ENCODE measurements around the gene ZBTB7C.
A peak's percentile ranks its signal among the peaks of the same experiment; 100 is the strongest.

DNA sequence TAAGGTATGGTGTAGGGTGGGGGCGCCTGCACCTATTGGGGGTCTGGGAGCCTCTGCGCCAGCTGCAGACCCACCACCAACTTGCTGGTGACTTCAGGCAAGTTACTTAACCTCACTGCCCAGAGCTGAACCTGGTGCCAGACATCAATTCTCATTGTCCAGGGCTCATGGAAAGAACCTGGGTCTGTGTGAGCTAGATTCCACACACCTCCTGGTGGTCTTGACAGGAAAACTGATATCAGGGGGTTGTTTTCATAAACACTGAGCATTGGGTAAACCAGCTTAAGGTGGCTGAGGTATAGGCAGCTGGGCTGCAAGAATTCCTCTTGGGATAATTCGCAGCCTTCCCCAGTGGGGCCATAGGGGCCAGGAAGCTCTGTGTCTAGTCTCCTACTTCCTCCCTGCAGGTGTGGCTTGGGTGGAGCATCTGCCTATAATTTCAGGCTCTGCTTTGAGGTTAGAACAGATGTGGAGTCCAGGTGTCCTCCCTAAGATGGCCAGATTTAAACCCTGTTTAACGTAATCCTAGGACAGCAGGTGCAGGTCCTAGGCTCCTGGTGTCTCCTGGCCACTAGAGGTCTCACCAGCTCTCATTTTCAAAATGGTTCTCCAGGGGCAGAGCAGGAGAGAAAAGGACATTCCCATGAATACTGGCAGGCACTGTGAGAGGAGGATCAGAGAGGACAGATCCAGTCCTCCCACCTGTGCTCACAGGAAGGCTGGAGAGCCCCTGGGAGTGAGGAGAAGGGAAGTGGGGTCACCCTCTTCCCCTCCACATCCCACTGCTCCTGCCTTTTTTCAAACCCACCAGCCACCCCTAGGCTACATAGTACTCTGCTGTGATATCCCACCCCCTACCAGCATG lies 378.3 kb downstream of the ZBTB7C start:
- TF ChIP-seq, protein P1, sequence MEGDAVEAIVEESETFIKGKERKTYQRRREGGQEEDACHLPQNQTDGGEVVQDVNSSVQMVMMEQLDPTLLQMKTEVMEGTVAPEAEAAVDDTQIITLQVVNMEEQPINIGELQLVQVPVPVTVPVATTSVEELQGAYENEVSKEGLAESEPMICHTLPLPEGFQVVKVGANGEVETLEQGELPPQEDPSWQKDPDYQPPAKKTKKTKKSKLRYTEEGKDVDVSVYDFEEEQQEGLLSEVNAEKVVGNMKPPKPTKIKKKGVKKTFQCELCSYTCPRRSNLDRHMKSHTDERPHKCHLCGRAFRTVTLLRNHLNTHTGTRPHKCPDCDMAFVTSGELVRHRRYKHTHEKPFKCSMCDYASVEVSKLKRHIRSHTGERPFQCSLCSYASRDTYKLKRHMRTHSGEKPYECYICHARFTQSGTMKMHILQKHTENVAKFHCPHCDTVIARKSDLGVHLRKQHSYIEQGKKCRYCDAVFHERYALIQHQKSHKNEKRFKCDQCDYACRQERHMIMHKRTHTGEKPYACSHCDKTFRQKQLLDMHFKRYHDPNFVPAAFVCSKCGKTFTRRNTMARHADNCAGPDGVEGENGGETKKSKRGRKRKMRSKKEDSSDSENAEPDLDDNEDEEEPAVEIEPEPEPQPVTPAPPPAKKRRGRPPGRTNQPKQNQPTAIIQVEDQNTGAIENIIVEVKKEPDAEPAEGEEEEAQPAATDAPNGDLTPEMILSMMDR (IDR thresholded peaks at IDR 0.05; ENCODE audit: insufficient read depth, low read length, poor library complexity, severe bottlenecking) = peak; percentile 92
- TF ChIP-seq EZH2phosphoT487 (conservative IDR thresholded peaks at IDR 0.05; ENCODE audit: low read length) = no peak

Data from SU-DHL-6 (cell line).